ENCODE data around the gene TSPYL4. TPM values are rescaled to one million over a fixed set of nuclear protein-coding genes. Genes with fewer than 3 reads are reported as not detected.

Gene TSPYL4
- total and polyA plus RNA-seq, 2 donors (not counting 3 experiments of a cell fraction or from before 2014, with no cell fraction given): 24.5 to 43.1 TPM

- no peaks in the 10 kb centered on the region for H3K9me3 ChIP-seq (replicated peaks; ENCODE audit: control insufficient read depth, insufficient read depth, low read length)
- H4K20me1 ChIP-seq (replicated peaks; ENCODE audit: control insufficient read depth, extremely low read depth, insufficient read depth, low read length): no peaks in the 10 kb centered on the region
- CTCF ChIA-PET: interaction anchor here (1.0 to 10.1 kb wide), 4 partner anchors 16 to 308 kb away, joined by 3 to 90 read pairs (median 14); no protein-coding TSS in a partner anchor
- peak overlapping the region; percentile 100 for H3K9ac ChIP-seq (replicated peaks; ENCODE audit: extremely low read depth, insufficient read depth, low read length)
- FAIRE-seq (no peak), DNase-seq (ENCODE audit: low read depth, low spot score) (no peak)
- H3K27ac ChIP-seq (ENCODE audit: insufficient read depth, low read depth, low read length): peak overlapping the region; percentile 98
- TF ChIP-seq EZH2 (IDR thresholded peaks at IDR 0.05; ENCODE audit: borderline replicate concordance, low read depth, low read length, severe bottlenecking): no peak
- TF ChIP-seq CTCF (IDR thresholded peaks at IDR 0.05; ENCODE audit: extremely low read depth in 1 of 2, insufficient read depth in 1 of 2, low read depth in 1 of 2, low read length in 2 of 2): no peak
- no peak for TF ChIP-seq JUN (IDR thresholded peaks at IDR 0.05; ENCODE audit: borderline replicate concordance, insufficient read depth, insufficient read length, low read depth)
- no peak for TF ChIP-seq MYC (IDR thresholded peaks at IDR 0.05; ENCODE audit: low read depth, low read length)
- no peak for TF ChIP-seq POLR2AphosphoS5 (IDR thresholded peaks at IDR 0.05; ENCODE audit: insufficient read depth, low read depth, low read length)
- no peak for TF ChIP-seq FOS (IDR thresholded peaks at IDR 0.05; ENCODE audit: borderline replicate concordance, insufficient read depth, low read length)
- TF ChIP-seq POLR2A (IDR thresholded peaks at IDR 0.05; ENCODE audit: low read depth, low read length): no peak
- TF ChIP-seq MAX (IDR thresholded peaks at IDR 0.05; ENCODE audit: insufficient read depth, insufficient read length): no peak
- BruUV-seq (replicated peaks): no TSS peak
- H3K4me2 ChIP-seq (ENCODE audit: insufficient read depth, low read length): peak overlapping the region; percentile 84
- H3K4me1 ChIP-seq (ENCODE audit: control insufficient read depth, extremely low read depth, insufficient read depth, low read length): peaks cover 53% of the 10 kb centered on the region
- no peaks in the 10 kb centered on the region for H3K27me3 ChIP-seq (ENCODE audit: control insufficient read depth in 2 of 2, insufficient read depth in 2 of 2, low read length in 2 of 2)
- dilution Hi-C loops (cut with MboI; ENCODE audit: extremely low pct_ligation_motif_present, low sequenced_read_pairs): no loop called here
- H3K9me1 ChIP-seq (replicated peaks; ENCODE audit: control insufficient read depth, extremely low read depth, insufficient read depth, low read length): no peaks in the 10 kb centered on the region
- POLR2A ChIA-PET: interaction anchor here (1.1 to 2.2 kb wide), 2 partner anchors 24 kb away, joined by 3 to 7 read pairs; no protein-coding TSS in a partner anchor
- peak overlapping the region; percentile 19 for H2AFZ ChIP-seq (ENCODE audit: low read depth, low read length)
- peaks cover 27% of the 10 kb centered on the region for H3K79me2 ChIP-seq (ENCODE audit: control insufficient read depth, insufficient read depth, low read length)
- peak overlapping the region; percentile 40 to 95 (median 77) for H3K4me3 ChIP-seq (replicated peaks in 1 of 3; ENCODE audit: insufficient read depth in 1 of 3, low read depth in 1 of 3, low read length in 3 of 3)
- intact Hi-C loops (cut with micrococcal nuclease): no loop called here
- H3K36me3 ChIP-seq (ENCODE audit: control insufficient read depth in 2 of 2, extremely low read depth in 1 of 2, insufficient read depth in 2 of 2, low read length in 2 of 2): no peaks in the 10 kb centered on the region
These were observed 729 bp downstream of the TSPYL4 start for GRCh38 chr6:116253188-116253504.

Data from endothelial cell of umbilical vein (primary cell).